Pancreas (tissue), 10 donors: ENCODE results near the gene PTPRQ. TPM values are rescaled to one million over a fixed set of nuclear protein-coding genes. Genes with fewer than 3 reads are reported as not detected.

Experiments used
- ATAC-seq, 4 donors: fragments of 200-7000 bp; cut with Tn5 transposase; one replicate each; pipeline versions ENCODE4 v1.8.0 to v1.9.1; 2020; ENCODE audit warnings: mild to moderate bottlenecking in 4 of 4, moderate library complexity in 4 of 4
- DNase-seq, 6 donors: peaks; one replicate each; pipeline ENCODE4 v3.0.0-alpha.2; 2020
- FAIRE-seq: peaks from 2 replicates; lab custom pipeline; 2012; peaks lifted over from hg19 to GRCh38; lab: Jason Lieb, UNC
- H3K27ac ChIP-seq, 4 donors: fragments of 200-600 bp; sonication (generic); 1 replicate in 3 of 4; 2 replicates in 1 of 4; pipeline versions ENCODE4 v1.5.0 to v1.8.0; 2020
- H3K27me3 ChIP-seq, 4 donors: fragments of 200-600 bp; one replicate each; pipeline ENCODE4 v1.8.0; 2021
- H3K36me3 ChIP-seq, 3 donors: fragments of 200-600 bp; sonication (generic) in 1 of 3; one replicate each; pipeline versions ENCODE4 v1.5.0 to v1.8.0; 2020 to 2021
- H3K4me1 ChIP-seq, 3 donors: fragments of 200-600 bp; one replicate each; pipeline ENCODE4 v1.8.0; 2021
- H3K4me3 ChIP-seq, 4 donors: fragments of 200-600 bp; sonication (generic) in 2 of 4; one replicate each; pipeline versions ENCODE4 v1.5.0 to v1.8.0; 2020 to 2021
- H3K9me3 ChIP-seq, 4 donors: fragments of 200-600 bp; one replicate each; pipeline ENCODE4 v1.8.0; 2021
- CTCF ChIP-seq, 4 donors: fragments of 200-600 bp; sonication (generic) in 3 of 4; IDR thresholded peaks; one replicate each; pipeline versions ENCODE4 v1.5.0 to v1.8.0; 2021; ENCODE audit warnings: antibody characterized with exemption in 4 of 4
- WGBS, 2 donors: extraction: QIAGEN DNeasy Blood & Tissue Kit; methylation state at CpG; one replicate each; pipeline ENCODE4 v1.1.7; 2013; 5-methylcytosine and 5-hydroxymethylcytosine counted together
- intact Hi-C, 3 donors: fragments of 100-400 bp; cut with DNase I; formaldehyde crosslinking; loops; one replicate each; pipeline versions ENCODE4 v1.11.1 to v1.14.2; 2022
- polyA plus RNA-seq, 2 donors: library from polyadenylated mRNA; stranded (reverse); fragments of 200-250 nt; gene quantifications; one replicate each; pipeline ENCODE4 v1.2.3, GENCODE V29; 2013
- total RNA-seq, 6 donors: library from RNA; stranded (reverse); fragmentation: NEBNext Ultra II Directional in 4 of 6; extraction: Animal tissue kit (Norgen Biotek cat#: 25700) in 4 of 6; gene quantifications; one replicate each; pipeline versions ENCODE4 v1.2.1 to v1.2.4, GENCODE V29; 2021 to 2023
- donor health status: healthy with polysubstance abuse.
- donor health status: DM: no; HTN: no; CAD: no; lungs with moderate emphysema.
- donor health status: DM: no; HTN: no; CAD: no.
- donor health status: control.
- donor health status: control.
- donor health status: Bipolar disorder and iron deficiency.
- donor health status: DM: yes; HTN: yes; CAD: no.
- donor health status: DM: no; HTN: no; CAD: no.
- donor health status: DM: no; HTN: no; CAD: no.
- donor health status: DM: yes; HTN: yes; CAD: no.

The PTPRQ gene
- total and polyA plus RNA-seq, 8 donors, result 0.09 to 0.91 (median 0.43) TPM

DNA sequence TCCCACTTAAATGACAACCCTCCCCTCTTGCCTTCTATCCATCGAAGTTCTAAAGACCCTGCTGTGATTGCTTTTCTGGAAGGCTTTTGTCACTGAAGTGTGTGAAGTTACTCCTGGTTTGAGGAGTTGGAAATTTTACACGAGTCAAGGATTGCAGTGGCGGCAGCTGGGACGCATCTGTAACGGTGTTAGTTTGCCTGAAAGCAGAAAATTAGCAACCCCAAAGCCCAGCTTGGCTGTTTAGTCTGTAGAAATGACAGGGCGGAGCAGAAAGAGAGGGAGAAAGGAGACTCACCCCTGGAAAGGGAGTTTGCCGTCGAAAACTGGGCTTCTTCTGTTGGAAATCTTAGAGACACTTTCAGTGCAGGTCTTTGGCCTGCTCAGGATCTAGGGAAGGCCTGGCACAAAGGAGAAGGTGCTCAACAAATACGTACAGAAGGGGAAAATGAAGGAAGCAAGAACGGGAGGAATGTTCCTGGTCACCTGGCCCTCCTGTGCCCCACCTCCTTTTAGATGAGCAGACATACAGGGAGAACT, 271.7 kb downstream of the PTPRQ start:
- WGBS, 2 donors, result 23 to 25% methylated on average over 10 of the region's 10 CpGs
- DNase-seq (no peak), FAIRE-seq (no peak), ATAC-seq (no peak)
- Histone ChIP-seq H3K27ac (no peak overlapping the region), H3K9me3 (no peaks in the 10 kb centered on the region), H3K27me3 (peaks cover 0 to 18% (median 1%) of the 10 kb centered on the region in 4 donors), H3K4me3 (no peak overlapping the region), H3K4me1 (no peaks in the 10 kb centered on the region), H3K36me3 (no peaks in the 10 kb centered on the region)
- TF ChIP-seq CTCF (IDR thresholded peaks at IDR 0.05), result no peak
- intact Hi-C loops, result no loop called here

GRCh38 chr12:80716696-80717469, 272.8 kb downstream of the PTPRQ start, which contains the start of gene MYF5:
MYF5 (plus strand) TSS chr12:80716912; CDS start chr12:80717064, 152 bp downstream.
- FAIRE-seq, result no peak

GRCh38 chr12:80717856-80718255, 273.8 kb downstream of the PTPRQ start:
- no peak for FAIRE-seq
- H3K9me3 ChIP-seq, result no peaks in the 10 kb centered on the region
- DNase-seq, result no peak
- WGBS, 2 donors, result 56 to 71% methylated on average over 4 of the region's 4 CpGs
- TF ChIP-seq CTCF (IDR thresholded peaks at IDR 0.05), result no peak
- ATAC-seq, result no peak
- intact Hi-C loops, result no loop called here
- peaks cover 0 to 7% (median 5%) of the 10 kb centered on the region in 3 donors for H3K4me1 ChIP-seq
- H3K36me3 ChIP-seq, result no peaks in the 10 kb centered on the region
- peaks cover 0 to 12% (median 1%) of the 10 kb centered on the region in 4 donors for H3K27me3 ChIP-seq
- H3K27ac ChIP-seq, result no peak overlapping the region
- no peak overlapping the region for H3K4me3 ChIP-seq

More at GRCh38 chr12:80716696-80717469, 272.8 kb downstream of the PTPRQ start, which contains the start of gene MYF5:
- Histone ChIP-seq H3K9me3 (no peaks in the 10 kb centered on the region), H3K4me1 (no peaks in the 10 kb centered on the region), H3K4me3 (no peak within 1 kb of the TSS), H3K27me3 (peaks cover 0 to 14% (median 1%) of the 10 kb centered on the region in 4 donors), H3K36me3 (no peaks in the 10 kb centered on the region), H3K27ac (no peak within 1 kb of the TSS)
- peak in 3 of 6 donors; percentile 14 to 54 (median 46) for DNase-seq
- no peak for TF ChIP-seq CTCF (IDR thresholded peaks at IDR 0.05)
- intact Hi-C loops, result no loop called here
- 24 to 31% methylated on average over 45 of the region's 45 CpGs for WGBS, 2 donors
- no peak for ATAC-seq

- ATAC-seq, result no peak
- H3K27ac ChIP-seq, result no peak overlapping the region
- no peaks in the 10 kb centered on the region for H3K9me3 ChIP-seq
- peaks cover 0 to 9% (median 1%) of the 10 kb centered on the region in 4 donors for H3K27me3 ChIP-seq
- TF ChIP-seq CTCF (IDR thresholded peaks at IDR 0.05), result no peak
- DNase-seq, result no peak
- 81 to 83% methylated on average over 1 of the region's 1 CpG for WGBS, 2 donors
- intact Hi-C loops, result no loop called here
- FAIRE-seq, result no peak
- H3K4me1 ChIP-seq, result peaks cover 0 to 7% (median 5%) of the 10 kb centered on the region in 3 donors
- H3K36me3 ChIP-seq, result no peaks in the 10 kb centered on the region
- H3K4me3 ChIP-seq, result no peak overlapping the region
These were observed 276.5 kb downstream of the PTPRQ start for GRCh38 chr12:80720516-80720915.
